PC-9 (cell line): Measurements from ENCODE around the gene UROD. TPM values are rescaled to one million over a fixed set of nuclear protein-coding genes. Genes with fewer than 3 reads are reported as not detected.
"Not testable (repeated sequence)": the region's sequence is repeated elsewhere in the genome, so short reads cannot be mapped to it uniquely, and the experiment has no call there.

Experiments
- BruUV-seq: library from RNA; stranded (reverse); fragments of 400-500 nt; replicated peaks from 2 replicates; lab custom pipeline; 2021; lab: Mats Ljungman, UMichigan
- CTCF ChIA-PET: fragments of 300-600 bp; sonication (Branson Sonifier 250); formaldehyde crosslinking; loops from one replicate; lab custom pipeline; 2022; ENCODE audit warnings: antibody characterized with exemption; lab: Charles Lee
- POLR2A ChIA-PET: fragments of 300-600 bp; sonication (Branson Sonifier 250); formaldehyde crosslinking; loops from one replicate; lab custom pipeline; 2022; ENCODE audit warnings: antibody characterized with exemption; ENCODE audit not compliant: unreplicated experiment; lab: Charles Lee
- DNase-seq, 2 experiments: peaks; one replicate each; pipeline versions ENCODE4 v3.0.0 to v3.0.0-alpha.2; 2015 to 2022; ENCODE audit warnings: mixed read lengths in 1 of 2
- H2AFZ ChIP-seq: fragments of 200-600 bp; sonication (generic); 2 replicates; pipeline ENCODE4 v1.8.1; 2017; ENCODE audit warnings: antibody characterized with exemption
- H3F3A ChIP-seq: fragments of 200-600 bp; sonication (generic); 2 replicates; pipeline ENCODE4 v1.8.1; 2017; ENCODE audit warnings: antibody characterized with exemption, mild to moderate bottlenecking, low read depth; ENCODE audit not compliant: insufficient read depth
- H3K27ac ChIP-seq: fragments of 200-600 bp; sonication (generic); 2 replicates; pipeline ENCODE4 v1.6.1; 2016; ENCODE audit warnings: mixed run types
- H3K27me3 ChIP-seq: fragments of 200-600 bp; sonication (generic); 2 replicates; pipeline ENCODE4 v1.6.1; 2016; ENCODE audit warnings: low read depth, mixed run types; ENCODE audit not compliant: insufficient read depth
- H3K36me3 ChIP-seq: fragments of 200-600 bp; sonication (generic); 2 replicates; pipeline ENCODE4 v1.6.1; 2016; ENCODE audit warnings: low read depth, mixed run types
- H3K4me1 ChIP-seq: fragments of 200-600 bp; sonication (generic); replicated peaks from 2 replicates; pipeline ENCODE4 v1.6.1; 2016; ENCODE audit warnings: mixed run types; ENCODE audit not compliant: insufficient read depth
- H3K4me2 ChIP-seq: fragments of 200-600 bp; sonication (generic); 2 replicates; pipeline ENCODE4 v1.6.1; 2017; ENCODE audit warnings: mixed run types
- H3K4me3 ChIP-seq: fragments of 200-600 bp; sonication (generic); 2 replicates; pipeline ENCODE4 v1.6.1; 2016; ENCODE audit warnings: mixed run types
- H3K79me2 ChIP-seq: fragments of 200-600 bp; sonication (generic); 2 replicates; pipeline ENCODE4 v1.6.1; 2017; ENCODE audit warnings: low read depth, mixed run types
- H3K9me2 ChIP-seq: fragments of 200-600 bp; sonication (generic); 2 replicates; pipeline ENCODE4 v1.8.1; 2017; ENCODE audit warnings: mild to moderate bottlenecking; ENCODE audit not compliant: insufficient read depth
- H3K9me3 ChIP-seq: fragments of 200-600 bp; sonication (generic); 2 replicates; pipeline ENCODE4 v1.8.1; 2016; ENCODE audit warnings: low read depth; ENCODE audit not compliant: insufficient read depth
- H4K20me1 ChIP-seq: fragments of 200-600 bp; sonication (generic); 2 replicates; pipeline ENCODE4 v1.8.1; 2017; ENCODE audit not compliant: insufficient read depth
- CTCF ChIP-seq: fragments of 200-600 bp; sonication (generic); conservative IDR thresholded peaks from 2 replicates; pipeline ENCODE4 v1.6.1; 2017; ENCODE audit warnings: mixed run types, antibody characterized with exemption, mild to moderate bottlenecking, moderate library complexity
- EZH2 ChIP-seq: fragments of 200-600 bp; sonication (generic); IDR thresholded peaks from 2 replicates; pipeline ENCODE4 v1.8.0; 2017; ENCODE audit warnings: antibody characterized with exemption, low read depth
- intact Hi-C: fragments of 100-400 bp; cut with micrococcal nuclease; formaldehyde crosslinking; loops from one replicate; pipeline ENCODE4 v1.10.0; 2022; ENCODE audit not compliant: unreplicated experiment
- total RNA-seq: library from RNA; stranded (reverse); gene quantifications from 2 replicates; pipeline ENCODE4 v1.2.3, GENCODE V29; 2021

Gene UROD
- total RNA-seq, 1 experiment from 2014 or later = 81.1 TPM

GRCh38 chr1:45051005-45051772 lies 39.1 kb downstream of the UROD start:
- no TSS peak for BruUV-seq
- Histone ChIP-seq H3K4me1 (no peaks in the 10 kb centered on the region), H3K27ac (no peak overlapping the region), H3K79me2 (no peaks in the 10 kb centered on the region), H3K4me3 (no peak overlapping the region), H3K36me3 (no peaks in the 10 kb centered on the region), H4K20me1 (no peaks in the 10 kb centered on the region), H3K4me2 (no peak overlapping the region), H3K27me3 (no peaks in the 10 kb centered on the region), H2AFZ (no peak overlapping the region), H3F3A (no peaks in the 10 kb centered on the region), H3K9me2 (no peaks in the 10 kb centered on the region), H3K9me3 (no peaks in the 10 kb centered on the region)
- TF ChIP-seq EZH2 = no peak
- TF ChIP-seq CTCF = no peak
- ChIA-PET CTCF (no interaction called here), POLR2A (no interaction called here)
- intact Hi-C loops = no loop called here
- DNase-seq = no peak

DNA sequence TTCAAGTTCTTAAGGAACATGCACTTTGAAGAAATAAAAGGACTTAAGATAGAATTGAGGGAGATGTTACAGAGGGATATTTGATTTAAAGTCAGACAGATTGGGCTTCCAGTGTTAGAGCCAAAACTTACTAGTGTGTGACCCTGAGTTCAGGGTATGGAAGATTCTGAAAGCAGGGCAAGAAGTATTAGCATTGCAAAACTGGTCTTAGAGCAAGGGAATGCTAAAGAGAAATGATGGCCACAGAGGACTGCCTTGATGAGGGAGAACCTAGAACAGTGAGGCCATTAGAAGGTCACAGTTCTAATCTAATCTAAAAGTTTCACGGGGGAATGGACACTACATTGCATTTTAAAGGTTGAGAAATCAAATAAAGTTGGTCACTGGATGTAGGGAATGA lies 45.5 kb downstream of the UROD start:
- no peak overlapping the region for H2AFZ ChIP-seq
- no peaks in the 10 kb centered on the region for H3K4me1 ChIP-seq
- no peaks in the 10 kb centered on the region for H3K9me3 ChIP-seq
- DNase-seq = no peak
- no peaks in the 10 kb centered on the region for H3K9me2 ChIP-seq
- no peaks in the 10 kb centered on the region for H4K20me1 ChIP-seq
- H3K4me2 ChIP-seq = no peak overlapping the region
- no TSS peak for BruUV-seq
- TF ChIP-seq CTCF = no peak
- no peak for TF ChIP-seq EZH2
- H3K79me2 ChIP-seq = no peaks in the 10 kb centered on the region
- no peak overlapping the region for H3K4me3 ChIP-seq
- H3K27ac ChIP-seq = no peak overlapping the region
- H3K36me3 ChIP-seq = no peaks in the 10 kb centered on the region
- no peaks in the 10 kb centered on the region for H3K27me3 ChIP-seq
- H3F3A ChIP-seq = no peaks in the 10 kb centered on the region
- intact Hi-C loops = no loop called here
- ChIA-PET POLR2A (no interaction called here), CTCF (no interaction called here)

DNA sequence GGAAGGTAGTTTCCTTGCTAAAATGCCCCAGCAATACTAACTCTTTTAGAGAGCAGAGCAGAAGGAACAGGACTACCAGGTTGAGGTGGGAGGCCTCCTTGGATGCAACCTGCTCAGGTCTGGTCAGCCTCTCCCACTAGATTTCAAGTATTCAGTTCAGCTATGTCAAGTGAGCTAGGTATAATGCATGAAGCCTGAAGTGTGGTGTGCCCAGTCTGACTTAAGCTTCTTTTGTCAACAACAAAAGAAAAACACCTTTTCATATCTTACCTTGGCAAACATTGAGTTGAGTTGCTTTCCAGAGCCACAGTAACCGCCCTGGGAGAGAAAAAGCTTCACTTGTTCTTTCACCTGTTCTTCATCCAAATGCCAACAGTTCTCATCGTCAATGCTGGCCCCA lies 47.8 kb downstream of the UROD start:
- ChIA-PET POLR2A (no interaction called here), CTCF (interaction anchor here (0.5 kb wide), 1 partner anchor 611 kb away, joined by 5 read pairs; no protein-coding TSS in a partner anchor)
- no peaks in the 10 kb centered on the region for H3K9me3 ChIP-seq
- no peaks in the 10 kb centered on the region for H4K20me1 ChIP-seq
- H3K4me2 ChIP-seq = no peak overlapping the region
- TF ChIP-seq EZH2 (no peak), CTCF (no peak)
- no peak overlapping the region for H2AFZ ChIP-seq
- BruUV-seq = no TSS peak
- H3K4me1 ChIP-seq = no peaks in the 10 kb centered on the region
- DNase-seq = no peak
- no peaks in the 10 kb centered on the region for H3K9me2 ChIP-seq
- no peaks in the 10 kb centered on the region for H3K79me2 ChIP-seq
- H3F3A ChIP-seq = no peaks in the 10 kb centered on the region
- H3K27me3 ChIP-seq = no peaks in the 10 kb centered on the region
- intact Hi-C loops = no loop called here
- no peaks in the 10 kb centered on the region for H3K36me3 ChIP-seq
- H3K27ac ChIP-seq = no peak overlapping the region
- H3K4me3 ChIP-seq = no peak overlapping the region

DNA sequence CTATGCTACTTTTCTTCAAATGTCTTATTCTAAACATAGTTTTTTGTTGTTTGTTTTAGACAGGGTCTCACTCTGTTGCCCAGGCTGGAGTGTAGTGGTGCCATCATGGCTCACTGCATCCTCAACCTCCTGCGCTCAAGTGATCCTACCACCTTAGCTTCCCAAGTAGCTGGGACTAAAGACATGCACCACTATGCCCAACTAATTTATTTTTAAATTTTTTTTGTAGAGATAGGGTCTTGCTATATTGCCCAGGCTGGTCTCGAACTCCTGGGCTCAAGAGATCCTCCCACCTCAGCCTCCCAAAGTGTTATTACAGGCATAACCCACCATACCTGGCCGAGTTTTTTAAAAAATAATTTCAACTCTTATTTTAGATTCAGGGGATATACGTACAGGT lies 50.4 kb downstream of the UROD start:
- H3K4me2 ChIP-seq, CTCF ChIA-PET: not testable (repeated sequence)

More for the DNA sequence above, 50.4 kb downstream of the UROD start:
- H3K79me2 ChIP-seq, H3K27ac ChIP-seq, intact Hi-C loops, H3K27me3 ChIP-seq, H3K36me3 ChIP-seq, H3K4me1 ChIP-seq, H3F3A ChIP-seq, BruUV-seq, H2AFZ ChIP-seq, H3K9me3 ChIP-seq, DNase-seq, H3K9me2 ChIP-seq, H3K4me3 ChIP-seq, H4K20me1 ChIP-seq, POLR2A ChIA-PET: not testable (repeated sequence)
